OCI-LY1 (cell line): ENCODE measurements around the gene SLC17A3.
A peak's percentile ranks its signal among the peaks of the same experiment; 100 is the strongest.

Source experiments
- H2AFZ ChIP-seq: fragments of 200-600 bp; sonication (generic), shearing (Covaris generic); 2 replicates; pipeline ENCODE4 v1.6.0; 2014; ENCODE audit warnings: antibody characterized with exemption, mild to moderate bottlenecking, low read length
- H3F3A ChIP-seq: fragments of 200-600 bp; sonication (generic), shearing (Covaris generic); 2 replicates; pipeline ENCODE4 v1.6.0; 2014; ENCODE audit warnings: mild to moderate bottlenecking, antibody characterized with exemption, low read length, moderate library complexity; ENCODE audit not compliant: insufficient read depth
- H3K27ac ChIP-seq: fragments of 200-600 bp; sonication (generic); 2 replicates; pipeline ENCODE4 v1.5.1; 2014; ENCODE audit warnings: low read length, mixed run types, mild to moderate bottlenecking, low read depth; ENCODE audit not compliant: poor library complexity, severe bottlenecking
- H3K27me3 ChIP-seq: fragments of 200-600 bp; sonication (generic); 2 replicates; pipeline ENCODE4 v1.6.0; 2014; ENCODE audit warnings: antibody characterized with exemption, mild to moderate bottlenecking, low read length, moderate library complexity; ENCODE audit not compliant: insufficient read depth
- H3K36me3 ChIP-seq: fragments of 200-600 bp; sonication (generic); 2 replicates; pipeline ENCODE4 v1.6.1; 2014; ENCODE audit warnings: mild to moderate bottlenecking, antibody characterized with exemption, low read length, moderate library complexity, mixed read lengths; ENCODE audit not compliant: insufficient read depth
- H3K4me1 ChIP-seq: fragments of 200-600 bp; sonication (generic); 2 replicates; pipeline ENCODE4 v1.5.1; 2014; ENCODE audit warnings: mild to moderate bottlenecking, low read length, moderate library complexity; ENCODE audit not compliant: insufficient read depth, severe bottlenecking
- H3K4me2 ChIP-seq: fragments of 200-600 bp; sonication (generic), shearing (Covaris generic); 2 replicates; pipeline ENCODE4 v1.6.1; 2014; ENCODE audit warnings: low read length
- H3K4me3 ChIP-seq: fragments of 200-600 bp; sonication (generic); 2 replicates; pipeline ENCODE4 v1.5.1; 2014; ENCODE audit warnings: low read length, low read depth, mild to moderate bottlenecking, mixed read lengths; ENCODE audit not compliant: poor library complexity, severe bottlenecking
- H3K79me2 ChIP-seq: fragments of 200-600 bp; shearing (Covaris generic); 2 replicates; pipeline ENCODE4 v1.6.1; 2016; ENCODE audit warnings: mixed run types, low read length, mixed read lengths; ENCODE audit not compliant: insufficient read depth
- H3K9ac ChIP-seq: fragments of 200-600 bp; sonication (generic), shearing (Covaris generic); 2 replicates; pipeline ENCODE4 v1.6.1; 2014; ENCODE audit warnings: mild to moderate bottlenecking, low read length, mixed read lengths
- H3K9me2 ChIP-seq: fragments of 200-600 bp; sonication (generic), shearing (Covaris generic); 2 replicates; pipeline ENCODE4 v1.6.1; 2014; ENCODE audit warnings: low read depth, mild to moderate bottlenecking, low read length, mixed read lengths
- H3K9me3 ChIP-seq: fragments of 200-600 bp; shearing (Covaris generic); 2 replicates; pipeline ENCODE4 v1.6.1; 2014; ENCODE audit warnings: low read length, mixed read lengths
- H4K20me1 ChIP-seq: fragments of 200-600 bp; sonication (generic), shearing (Covaris generic); 2 replicates; pipeline ENCODE4 v1.6.0; 2016; ENCODE audit warnings: mild to moderate bottlenecking, low read length; ENCODE audit not compliant: insufficient read depth
- EZH2 ChIP-seq: fragments of 200-600 bp; sonication (generic), shearing (Covaris generic); IDR thresholded peaks from 2 replicates; pipeline ENCODE4 v1.8.0; 2017; ENCODE audit warnings: borderline replicate concordance, mixed run types, mild to moderate bottlenecking, antibody characterized with exemption, low read length, moderate library complexity, mixed read lengths
- TF ChIP-seq, protein P1 (sequence below): fragments of 200-600 bp; sonication (generic), shearing (Covaris generic); IDR thresholded peaks from 2 replicates; pipeline ENCODE4 v1.5.1; 2017; ENCODE audit warnings: mild to moderate bottlenecking, antibody characterized with exemption, low read length, moderate library complexity, mixed read lengths

The SLC17A3 gene

DNA sequence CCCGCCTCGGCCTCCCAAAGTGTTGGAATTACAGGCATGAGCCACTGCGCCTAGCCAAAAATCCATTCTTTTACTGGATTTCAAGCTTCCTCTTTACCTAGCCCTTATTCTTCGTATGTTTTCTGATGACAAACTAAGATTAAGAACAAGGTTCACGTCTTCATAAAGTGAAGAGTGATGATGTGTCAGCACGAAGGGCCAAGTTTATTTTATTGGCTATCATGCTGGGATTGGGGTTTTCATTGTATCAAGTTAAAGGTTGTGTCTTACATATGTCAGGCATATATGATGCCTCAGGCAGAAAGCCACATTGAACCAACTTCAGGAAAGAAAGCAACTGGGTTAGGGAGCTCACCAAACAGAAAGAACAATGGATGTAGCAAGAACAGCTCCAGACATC lies 19.7 kb upstream of the SLC17A3 start:
- Histone ChIP-seq H2AFZ (no peak overlapping the region), H3K27ac (no peak overlapping the region), H3K27me3 (no peaks in the 10 kb centered on the region), H3F3A (no peaks in the 10 kb centered on the region), H3K9me2 (no peaks in the 10 kb centered on the region), H3K4me1 (no peaks in the 10 kb centered on the region), H3K4me2 (no peak overlapping the region), H3K79me2 (no peaks in the 10 kb centered on the region), H3K36me3 (no peaks in the 10 kb centered on the region), H3K4me3 (no peak overlapping the region), H4K20me1 (no peaks in the 10 kb centered on the region), H3K9me3 (no peaks in the 10 kb centered on the region), H3K9ac (no peak overlapping the region)
- TF ChIP-seq, protein P1, sequence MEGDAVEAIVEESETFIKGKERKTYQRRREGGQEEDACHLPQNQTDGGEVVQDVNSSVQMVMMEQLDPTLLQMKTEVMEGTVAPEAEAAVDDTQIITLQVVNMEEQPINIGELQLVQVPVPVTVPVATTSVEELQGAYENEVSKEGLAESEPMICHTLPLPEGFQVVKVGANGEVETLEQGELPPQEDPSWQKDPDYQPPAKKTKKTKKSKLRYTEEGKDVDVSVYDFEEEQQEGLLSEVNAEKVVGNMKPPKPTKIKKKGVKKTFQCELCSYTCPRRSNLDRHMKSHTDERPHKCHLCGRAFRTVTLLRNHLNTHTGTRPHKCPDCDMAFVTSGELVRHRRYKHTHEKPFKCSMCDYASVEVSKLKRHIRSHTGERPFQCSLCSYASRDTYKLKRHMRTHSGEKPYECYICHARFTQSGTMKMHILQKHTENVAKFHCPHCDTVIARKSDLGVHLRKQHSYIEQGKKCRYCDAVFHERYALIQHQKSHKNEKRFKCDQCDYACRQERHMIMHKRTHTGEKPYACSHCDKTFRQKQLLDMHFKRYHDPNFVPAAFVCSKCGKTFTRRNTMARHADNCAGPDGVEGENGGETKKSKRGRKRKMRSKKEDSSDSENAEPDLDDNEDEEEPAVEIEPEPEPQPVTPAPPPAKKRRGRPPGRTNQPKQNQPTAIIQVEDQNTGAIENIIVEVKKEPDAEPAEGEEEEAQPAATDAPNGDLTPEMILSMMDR = no peak
- no peak for TF ChIP-seq EZH2

- H3K79me2 ChIP-seq = no peaks in the 10 kb centered on the region
- H3K27ac ChIP-seq = no peak overlapping the region
- TF ChIP-seq, protein P1 = no peak
- no peak for TF ChIP-seq EZH2
- H3K9me3 ChIP-seq = no peaks in the 10 kb centered on the region
- no peaks in the 10 kb centered on the region for H3K9me2 ChIP-seq
- H3F3A ChIP-seq = no peaks in the 10 kb centered on the region
- H4K20me1 ChIP-seq = no peaks in the 10 kb centered on the region
- H3K4me1 ChIP-seq = no peaks in the 10 kb centered on the region
- H3K36me3 ChIP-seq = no peaks in the 10 kb centered on the region
- H3K27me3 ChIP-seq = no peaks in the 10 kb centered on the region
- H3K4me3 ChIP-seq = no peak overlapping the region
- H3K4me2 ChIP-seq = no peak overlapping the region
- H2AFZ ChIP-seq = no peak overlapping the region
- H3K9ac ChIP-seq = no peak overlapping the region
Measured at GRCh38 chr6:25892877-25893276, 18.8 kb upstream of the SLC17A3 start.

- no peaks in the 10 kb centered on the region for H3K79me2 ChIP-seq
- H3K9ac ChIP-seq = no peak overlapping the region
- H4K20me1 ChIP-seq = no peaks in the 10 kb centered on the region
- H3K4me1 ChIP-seq = no peaks in the 10 kb centered on the region
- H3K9me3 ChIP-seq = no peaks in the 10 kb centered on the region
- TF ChIP-seq, protein P1 = 0 out of 2 replicates have a peak, but pooled peaks have one; percentile 12
- no peak for TF ChIP-seq EZH2
- no peaks in the 10 kb centered on the region for H3K36me3 ChIP-seq
- H2AFZ ChIP-seq = no peak overlapping the region
- H3K27ac ChIP-seq = no peak overlapping the region
- H3K9me2 ChIP-seq = no peaks in the 10 kb centered on the region
- no peak overlapping the region for H3K4me3 ChIP-seq
- H3K4me2 ChIP-seq = no peak overlapping the region
- no peaks in the 10 kb centered on the region for H3F3A ChIP-seq
- H3K27me3 ChIP-seq = no peaks in the 10 kb centered on the region; the same call in 1 of the 2 replicates
Measured at GRCh38 chr6:25889877-25890853, 16.1 kb upstream of the SLC17A3 start.
